Stomach (tissue), 4 donors: ENCODE data around the gene SFN.

Experiments used
- EP300 ChIP-seq: sonication (generic); formaldehyde crosslinking; IDR thresholded peaks from one replicate; pipeline ENCODE4 v1.6.1; 2017; ENCODE audit warnings: antibody characterized with exemption
- POLR2A ChIP-seq, 4 donors: fragments of 450-650 bp; IDR thresholded peaks; one replicate each; pipeline ENCODE4 v1.6.1; 2016; ENCODE audit warnings: antibody characterized with exemption in 4 of 4, control low read depth in 2 of 4, mild to moderate bottlenecking in 1 of 4, moderate library complexity in 1 of 4
- POLR2AphosphoS5 ChIP-seq, 3 donors: sonication (generic); formaldehyde crosslinking; IDR thresholded peaks; one replicate each; pipeline ENCODE4 v1.6.1; 2016; ENCODE audit warnings: antibody characterized with exemption in 3 of 3
- TF ChIP-seq, protein P1 (sequence below), 7 experiments: fragments of 450-650 bp in 4 of 7; fragments of 200-600 bp in 3 of 7; sonication (generic) in 3 of 7; IDR thresholded peaks; one replicate each; pipeline ENCODE4 v1.5.1; 2016 to 2019; ENCODE audit warnings: antibody characterized with exemption in 7 of 7, control low read depth in 2 of 7, mild to moderate bottlenecking in 1 of 7

DNA sequence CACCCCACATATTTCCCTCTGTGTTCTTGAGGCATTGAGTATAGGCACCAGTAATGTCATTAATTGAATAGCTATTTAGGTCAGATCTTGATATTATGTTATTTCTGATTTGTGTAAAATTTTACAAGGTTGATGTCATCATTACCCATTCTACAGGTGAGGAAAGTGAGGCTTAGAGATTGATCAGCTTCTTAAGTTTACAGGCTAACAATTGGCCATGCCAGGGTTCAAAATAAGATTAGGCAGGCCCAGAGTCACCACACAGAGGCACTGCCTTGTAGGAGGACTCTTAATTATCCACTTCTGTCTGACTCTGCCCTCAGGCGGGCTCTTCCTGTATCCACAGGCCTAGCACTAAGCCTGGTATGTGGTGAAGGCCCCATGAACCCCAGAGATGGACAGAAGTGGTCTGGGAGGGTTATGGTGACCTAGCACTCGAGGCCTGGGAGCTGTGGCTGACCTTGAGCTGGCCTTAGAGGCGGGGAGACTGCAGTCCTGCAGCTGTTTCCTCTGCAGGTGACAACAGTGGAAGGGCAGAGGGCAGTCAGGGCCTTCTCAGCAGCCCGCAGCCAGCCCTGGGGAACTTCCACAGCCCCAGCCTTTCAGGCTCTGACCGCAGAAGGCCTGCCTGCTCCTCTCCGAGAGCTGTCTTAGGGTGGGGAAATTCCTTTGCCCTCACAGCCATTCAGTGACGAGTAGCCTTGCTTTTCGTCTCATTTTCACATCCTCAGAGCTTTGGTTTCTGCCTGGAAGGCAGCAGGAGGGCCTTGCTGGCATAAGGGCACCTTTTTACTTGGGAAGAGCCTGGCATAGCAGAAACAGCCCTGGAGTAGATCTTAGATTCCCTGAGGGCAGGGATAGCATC is 24.2 kb upstream of the SFN start:
- TF ChIP-seq, protein P1, sequence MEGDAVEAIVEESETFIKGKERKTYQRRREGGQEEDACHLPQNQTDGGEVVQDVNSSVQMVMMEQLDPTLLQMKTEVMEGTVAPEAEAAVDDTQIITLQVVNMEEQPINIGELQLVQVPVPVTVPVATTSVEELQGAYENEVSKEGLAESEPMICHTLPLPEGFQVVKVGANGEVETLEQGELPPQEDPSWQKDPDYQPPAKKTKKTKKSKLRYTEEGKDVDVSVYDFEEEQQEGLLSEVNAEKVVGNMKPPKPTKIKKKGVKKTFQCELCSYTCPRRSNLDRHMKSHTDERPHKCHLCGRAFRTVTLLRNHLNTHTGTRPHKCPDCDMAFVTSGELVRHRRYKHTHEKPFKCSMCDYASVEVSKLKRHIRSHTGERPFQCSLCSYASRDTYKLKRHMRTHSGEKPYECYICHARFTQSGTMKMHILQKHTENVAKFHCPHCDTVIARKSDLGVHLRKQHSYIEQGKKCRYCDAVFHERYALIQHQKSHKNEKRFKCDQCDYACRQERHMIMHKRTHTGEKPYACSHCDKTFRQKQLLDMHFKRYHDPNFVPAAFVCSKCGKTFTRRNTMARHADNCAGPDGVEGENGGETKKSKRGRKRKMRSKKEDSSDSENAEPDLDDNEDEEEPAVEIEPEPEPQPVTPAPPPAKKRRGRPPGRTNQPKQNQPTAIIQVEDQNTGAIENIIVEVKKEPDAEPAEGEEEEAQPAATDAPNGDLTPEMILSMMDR (IDR thresholded peaks at IDR 0.05), result no peak
- TF ChIP-seq POLR2A (IDR thresholded peaks at IDR 0.05), result no peak
- TF ChIP-seq POLR2AphosphoS5 (IDR thresholded peaks at IDR 0.05), result no peak
- no peak for TF ChIP-seq EP300
